Stimulated activated CD4-positive, alpha-beta T cell treated with anti-CD3 and anti-CD28 coated beads, Interleukin-12 subunit alpha, Interleukin-12 subunit beta, amount 100 ng/mL, for 48 hours (primary cell): ENCODE data around the gene TMPRSS9.

ENCODE experiments used
- DNase-seq, 3 donors: peaks; one replicate each; pipeline ENCODE4 v3.0.0-alpha.2; 2020; ENCODE audit warnings: low read depth in 2 of 3, low spot score in 1 of 3

TMPRSS9 gene

DNA sequence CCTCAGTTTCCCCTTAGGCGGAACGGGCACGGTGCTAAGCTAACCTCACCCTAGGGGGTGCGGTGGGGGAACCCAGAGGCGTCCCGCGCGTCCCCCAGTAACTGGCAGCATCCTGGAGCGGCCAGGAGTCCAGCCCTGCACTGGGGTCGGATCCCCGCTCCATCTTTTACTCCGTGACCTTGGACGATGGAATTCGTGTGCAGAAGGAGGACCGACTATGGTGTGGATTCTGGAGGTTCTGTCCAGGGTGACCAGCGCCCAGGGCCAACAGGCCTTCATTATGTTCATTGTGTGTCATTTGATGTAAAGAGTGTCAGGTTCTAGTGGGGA, 31.0 kb upstream of the TMPRSS9 start:
- DNase-seq, result no peak

DNA sequence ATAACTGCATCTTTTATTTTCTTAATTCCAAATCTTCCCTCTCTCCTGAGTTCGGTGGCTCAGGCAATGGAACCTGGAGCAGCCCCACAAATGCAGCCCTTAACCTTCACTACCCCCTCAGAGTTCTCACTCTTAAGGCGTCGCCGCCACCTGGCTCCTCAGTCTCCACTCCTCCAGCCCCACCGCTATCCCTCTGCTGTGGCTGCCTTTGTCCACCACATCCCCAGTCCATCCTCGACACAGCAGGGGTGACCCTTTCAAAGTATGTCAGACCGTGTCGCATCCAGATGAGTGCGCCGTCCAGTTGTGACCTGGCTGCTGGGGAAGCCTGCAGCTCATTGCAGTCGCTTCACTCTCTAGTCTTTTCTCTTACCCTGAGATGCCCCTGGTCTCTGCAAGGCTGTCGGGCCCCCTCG, 30.6 kb upstream of the TMPRSS9 start:
- no peak for DNase-seq

DNA sequence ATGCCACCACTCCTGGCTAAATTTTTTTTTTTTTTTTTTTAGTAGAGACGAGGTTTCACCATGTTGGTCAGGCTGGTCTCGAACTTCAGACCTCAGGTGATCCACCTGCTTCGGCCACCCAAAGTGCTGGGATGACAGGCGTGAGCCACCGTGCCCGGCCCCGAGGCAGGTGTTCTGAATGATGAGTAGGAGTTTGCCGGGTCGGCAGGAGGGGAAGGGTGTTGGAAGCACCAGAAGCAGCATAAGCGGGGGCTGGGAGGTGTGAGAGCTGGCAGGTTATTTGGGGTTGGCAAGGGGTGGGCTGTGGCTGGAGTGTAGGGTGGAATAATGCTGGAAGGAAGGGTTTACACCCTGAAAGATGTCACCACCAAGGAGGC, 29.8 kb upstream of the TMPRSS9 start:
- no peak for DNase-seq

DNA sequence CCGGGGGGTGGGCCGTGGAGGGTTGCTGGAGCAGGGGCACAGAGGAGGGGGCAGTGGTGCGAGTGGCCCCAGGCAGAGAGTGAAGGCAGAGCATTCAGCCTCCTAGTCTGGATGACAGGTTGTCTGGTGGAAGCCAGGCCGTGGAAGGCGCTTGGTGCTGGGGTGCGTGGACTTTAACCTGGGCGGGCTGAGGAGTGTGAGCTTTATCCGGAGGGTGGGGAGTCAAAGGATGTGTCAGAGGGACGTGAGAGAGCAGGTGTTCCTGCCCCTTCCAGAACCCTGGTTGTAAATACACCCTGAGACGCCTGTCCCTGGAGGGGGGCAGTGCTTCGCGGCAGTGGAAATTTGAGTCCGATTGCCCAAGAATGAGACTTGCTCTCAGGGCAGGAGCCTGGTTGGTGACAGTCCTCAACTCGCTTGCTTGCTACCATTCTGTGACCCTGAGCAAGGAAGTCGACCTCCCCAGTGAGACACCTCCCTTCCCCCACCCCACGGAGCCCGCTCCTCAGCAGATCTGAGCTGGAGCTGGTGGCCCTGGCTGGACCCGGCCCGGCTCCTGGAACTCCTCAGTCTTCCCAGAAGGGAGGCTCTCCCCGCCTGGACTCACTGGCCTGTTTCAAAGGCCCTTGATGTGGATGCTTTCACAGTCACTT, 29.3 kb upstream of the TMPRSS9 start:
- no peak for DNase-seq

DNA sequence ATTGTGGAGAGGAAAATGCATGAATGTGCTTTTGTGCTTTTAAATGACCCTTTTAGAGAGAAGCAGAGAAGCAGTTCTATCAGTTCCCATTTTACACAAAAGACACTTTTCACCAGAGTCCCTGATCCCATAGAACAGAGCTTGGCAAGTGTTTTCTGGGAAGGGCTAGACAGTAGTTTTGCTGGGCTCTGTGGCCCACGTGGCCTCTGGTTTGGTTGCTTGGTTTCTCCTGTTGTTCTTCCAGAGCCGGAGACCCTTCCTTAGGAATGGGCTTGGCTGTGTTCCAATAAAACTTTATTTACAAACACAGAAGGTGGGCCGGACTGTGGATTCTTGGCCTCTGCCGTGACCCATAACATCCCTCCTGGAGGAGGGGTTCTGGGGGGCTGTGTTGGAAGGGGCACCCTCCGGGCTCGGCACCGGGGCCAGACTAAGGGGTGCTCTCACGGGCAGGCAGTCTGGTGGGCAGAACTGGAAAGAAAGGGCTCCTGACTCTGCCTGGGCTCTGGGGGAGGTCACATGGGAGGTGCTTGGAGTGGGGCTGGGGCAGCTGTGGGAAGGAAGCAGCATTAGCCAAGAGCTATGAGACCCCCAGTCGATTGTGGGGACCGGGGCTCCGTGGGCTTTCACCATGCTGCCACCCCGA, 28.3 kb upstream of the TMPRSS9 start:
- no peak for DNase-seq

DNA sequence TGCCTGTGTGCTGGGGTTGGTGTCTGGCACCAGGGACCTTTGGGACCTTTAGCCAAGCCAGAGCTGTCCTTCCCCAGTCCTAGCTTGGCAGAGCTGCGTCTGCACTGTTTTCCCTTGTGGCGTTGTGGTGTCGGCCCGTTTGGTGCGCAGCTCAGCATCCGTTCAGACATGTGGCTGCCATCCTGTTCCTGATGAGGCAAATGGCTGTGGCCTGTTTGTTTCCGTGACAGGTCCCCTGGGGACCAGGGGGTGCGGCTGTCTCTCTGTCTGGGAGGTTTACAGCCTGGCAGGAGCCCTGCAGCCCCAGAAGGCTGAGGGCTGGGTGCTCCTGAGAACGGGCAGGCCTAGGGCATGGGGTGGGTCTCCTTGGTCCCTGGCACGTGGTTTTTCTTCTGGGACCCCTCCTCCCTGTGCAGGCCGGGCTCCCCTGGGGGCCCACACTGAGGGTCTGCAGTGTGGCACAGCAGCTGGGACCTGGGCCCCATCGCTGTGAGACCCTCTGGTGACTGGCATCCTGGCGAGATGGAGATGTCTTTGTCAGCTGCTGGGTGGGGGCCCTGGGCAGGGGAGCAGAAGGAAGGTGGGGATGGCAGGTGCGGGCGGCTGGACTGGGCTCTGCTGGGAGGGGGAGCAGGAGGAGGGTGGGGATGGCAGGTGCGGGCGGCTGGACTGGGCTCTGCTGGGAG, 27.6 kb upstream of the TMPRSS9 start:
- DNase-seq, result no peak

DNA sequence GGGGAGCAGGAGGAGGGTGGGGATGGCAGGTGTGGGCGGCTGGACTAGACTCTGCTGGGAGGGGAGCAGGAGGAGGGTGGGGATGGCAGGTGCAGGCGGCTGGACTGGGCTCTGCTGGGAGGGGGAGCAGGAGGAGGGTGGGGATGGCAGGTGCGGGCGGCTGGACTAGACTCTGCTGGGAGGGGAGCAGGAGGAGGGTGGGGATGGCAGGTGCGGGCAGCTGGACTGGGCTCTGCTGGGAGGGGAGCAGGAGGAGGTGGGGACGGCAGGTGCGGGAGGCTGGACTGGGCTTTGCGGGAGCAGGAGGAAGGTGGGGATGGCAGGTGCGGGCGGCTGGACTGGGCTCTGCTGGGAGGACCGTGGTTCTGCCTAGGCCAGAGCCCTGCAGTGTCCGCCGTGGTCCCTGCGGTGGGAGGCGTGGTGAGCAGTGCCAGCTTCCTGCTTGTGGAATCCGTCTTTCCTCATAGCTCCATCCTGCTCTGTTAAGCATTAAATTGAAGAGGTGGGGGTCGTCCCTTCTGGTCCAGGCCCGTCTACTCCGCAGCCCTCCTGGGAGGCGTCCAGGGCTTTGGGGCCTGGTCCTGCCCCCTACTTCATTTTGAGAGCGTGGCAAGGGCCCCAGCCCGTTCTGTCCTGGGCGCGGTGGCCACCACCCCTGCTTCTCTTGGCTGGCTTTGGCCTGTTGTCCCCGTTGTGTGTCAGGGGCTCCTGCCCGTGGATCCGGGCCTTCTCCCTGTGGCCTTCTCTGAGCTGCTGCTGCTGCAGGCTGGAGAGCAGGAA, 26.8 kb upstream of the TMPRSS9 start:
- DNase-seq, result no peak

DNA sequence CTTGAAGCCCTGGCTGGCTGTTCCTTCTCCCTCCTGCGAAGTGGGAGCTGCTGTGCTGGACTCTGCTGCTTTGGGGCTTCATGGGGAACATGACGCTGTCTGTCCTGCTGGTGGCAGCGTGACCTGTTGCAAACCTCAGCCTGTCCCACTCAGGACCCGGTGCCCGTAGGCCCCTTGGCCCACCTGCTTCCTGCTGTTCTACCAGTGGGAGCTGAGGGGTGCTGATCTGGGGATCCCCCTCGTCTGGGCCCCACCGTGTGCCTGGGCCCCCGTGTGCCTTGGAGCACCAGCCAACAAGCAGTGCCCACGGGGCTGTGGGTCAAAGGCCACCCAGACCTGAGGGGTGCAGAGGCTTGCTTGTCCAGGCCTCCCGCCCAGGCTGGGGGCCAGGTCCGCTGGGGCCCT, 26.3 kb upstream of the TMPRSS9 start:
- no peak for DNase-seq

DNA sequence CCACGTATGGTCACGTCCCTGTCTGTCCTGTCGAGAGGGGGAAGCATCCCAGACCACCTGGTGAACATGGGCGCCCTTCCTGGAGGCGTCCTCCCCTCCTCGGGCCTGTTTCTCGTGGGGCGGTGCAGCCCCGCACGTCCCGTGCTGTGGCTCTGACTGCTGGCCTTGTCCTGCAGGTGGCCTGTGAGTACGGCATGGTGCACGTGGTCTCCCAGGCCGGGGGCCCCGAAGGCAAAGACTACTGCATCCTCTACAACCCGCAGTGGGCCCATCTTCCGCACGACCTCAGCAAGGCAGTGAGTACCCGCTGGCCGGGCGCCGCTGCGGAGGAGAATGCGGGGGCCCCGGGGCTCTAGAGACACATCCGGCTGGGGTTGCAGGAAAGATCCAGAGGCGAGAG, 25.6 kb upstream of the TMPRSS9 start:
- no peak for DNase-seq

DNA sequence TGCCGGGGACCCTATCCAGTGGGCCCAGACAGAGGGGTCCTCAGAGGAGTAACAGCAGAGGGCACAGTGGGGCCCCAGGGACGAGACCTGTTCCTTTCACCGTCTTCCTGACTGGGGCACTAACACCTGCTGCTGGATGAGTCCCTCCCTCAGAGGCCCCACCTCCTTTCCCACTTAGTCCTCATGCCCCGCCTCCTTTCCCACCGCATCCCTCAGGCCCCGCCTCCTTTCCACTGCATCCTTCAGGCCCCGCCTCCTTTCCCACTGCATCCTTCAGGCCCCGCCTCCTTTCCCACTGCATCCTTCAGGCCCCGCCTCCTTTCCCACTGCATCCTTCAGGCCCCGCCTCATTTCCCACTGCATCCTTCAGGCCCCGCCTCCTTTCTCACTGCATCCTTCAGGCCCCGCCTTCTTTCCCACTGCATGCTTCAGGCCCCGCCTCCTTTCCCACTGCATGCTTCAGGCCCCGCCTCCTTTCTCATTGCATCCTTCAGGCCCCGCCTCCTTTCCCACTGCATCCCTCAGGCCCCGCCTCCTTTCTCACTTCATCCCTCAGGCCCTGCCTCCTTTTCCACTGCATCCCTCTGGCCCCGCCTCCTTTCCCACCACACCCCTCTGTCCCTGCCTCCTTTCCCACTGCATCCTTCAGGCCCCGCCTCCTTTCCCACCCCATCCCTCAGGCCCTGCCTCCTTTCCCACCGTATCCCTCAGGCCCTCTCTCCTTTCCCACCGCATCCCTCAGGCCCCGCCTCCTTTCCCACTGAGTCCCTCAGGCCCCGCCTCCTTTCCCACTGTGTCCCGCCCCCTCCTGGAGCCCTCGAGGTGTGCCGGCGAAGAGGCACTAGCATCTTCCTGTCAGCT, 24.8 kb upstream of the TMPRSS9 start:
- no peak for DNase-seq

DNA sequence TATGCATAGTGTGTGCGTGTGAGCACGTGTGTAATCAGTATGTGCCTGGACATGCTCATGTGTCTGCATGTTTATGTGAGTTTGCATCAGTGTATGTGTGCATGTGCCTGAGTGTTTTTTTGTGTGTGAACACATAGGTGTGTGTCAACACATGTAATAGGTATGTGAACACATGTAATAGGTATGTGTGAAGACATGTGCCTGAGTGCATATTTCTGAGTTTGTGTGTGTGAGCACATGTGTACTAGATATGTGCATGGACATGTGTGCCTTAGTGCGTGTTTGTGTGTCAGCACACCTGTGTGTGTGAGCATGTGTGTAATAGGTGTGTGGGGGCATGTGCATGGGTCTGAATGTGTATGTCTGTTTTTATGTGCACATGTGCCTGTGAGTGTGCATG, 24.2 kb upstream of the TMPRSS9 start:
- no peak for DNase-seq

DNA sequence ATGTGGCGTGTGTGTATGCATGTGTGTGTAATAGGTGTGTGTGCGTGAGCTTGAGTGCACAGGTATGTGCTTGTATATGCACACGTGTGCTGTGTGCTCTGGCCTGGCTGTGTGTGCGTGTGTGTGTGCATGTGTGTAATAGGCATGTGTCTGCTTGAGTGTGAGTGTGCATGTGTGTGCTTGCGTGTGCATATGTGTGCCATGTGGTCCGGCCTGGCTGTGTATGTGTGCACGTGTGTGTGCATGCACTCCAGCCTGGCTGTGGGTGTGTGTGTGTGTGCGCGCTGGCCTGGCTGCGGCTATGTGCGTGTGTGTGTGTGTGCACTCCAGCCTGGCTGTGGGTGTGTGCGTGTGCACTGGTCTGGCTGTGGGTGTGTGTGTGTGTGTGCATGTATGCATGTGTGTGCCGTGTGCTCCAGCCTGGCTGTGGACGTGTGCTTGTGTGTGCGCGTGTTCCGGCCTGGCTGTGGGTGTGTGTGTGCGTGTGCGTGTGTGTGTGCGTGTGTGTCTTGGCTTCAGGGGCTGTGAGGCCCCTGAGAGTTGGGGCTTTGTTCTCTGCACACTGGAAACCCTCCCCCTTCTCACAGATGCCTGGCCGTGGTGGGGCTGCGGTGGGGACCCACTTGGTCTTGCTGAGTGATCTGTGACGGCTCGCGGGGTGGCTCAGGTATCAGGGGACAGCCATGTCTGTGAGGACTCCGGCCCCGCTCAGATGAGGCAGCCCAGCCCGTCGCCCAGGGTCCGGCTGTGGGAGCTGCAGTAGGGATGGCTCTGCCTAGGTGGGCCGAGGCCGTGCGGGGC, 23.3 kb upstream of the TMPRSS9 start:
- DNase-seq, result no peak

DNA sequence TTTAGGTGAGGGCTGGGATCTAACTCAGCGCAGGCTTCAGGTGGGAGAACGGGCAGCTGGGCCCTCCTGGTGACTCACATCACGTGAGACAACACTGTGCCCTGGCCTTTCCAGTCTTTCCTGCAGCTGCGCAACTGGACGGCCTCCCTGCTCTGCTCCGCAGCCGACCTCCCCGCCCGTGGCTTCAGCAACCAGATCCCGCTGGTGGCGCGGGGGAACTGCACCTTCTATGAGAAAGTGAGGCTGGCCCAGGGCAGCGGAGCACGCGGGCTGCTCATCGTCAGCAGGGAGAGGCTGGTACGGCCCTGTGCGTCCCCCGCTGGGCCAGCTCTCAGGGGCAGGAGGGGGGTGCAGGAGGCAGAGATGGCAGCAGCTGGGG, 22.7 kb upstream of the TMPRSS9 start:
- no peak for DNase-seq

DNA sequence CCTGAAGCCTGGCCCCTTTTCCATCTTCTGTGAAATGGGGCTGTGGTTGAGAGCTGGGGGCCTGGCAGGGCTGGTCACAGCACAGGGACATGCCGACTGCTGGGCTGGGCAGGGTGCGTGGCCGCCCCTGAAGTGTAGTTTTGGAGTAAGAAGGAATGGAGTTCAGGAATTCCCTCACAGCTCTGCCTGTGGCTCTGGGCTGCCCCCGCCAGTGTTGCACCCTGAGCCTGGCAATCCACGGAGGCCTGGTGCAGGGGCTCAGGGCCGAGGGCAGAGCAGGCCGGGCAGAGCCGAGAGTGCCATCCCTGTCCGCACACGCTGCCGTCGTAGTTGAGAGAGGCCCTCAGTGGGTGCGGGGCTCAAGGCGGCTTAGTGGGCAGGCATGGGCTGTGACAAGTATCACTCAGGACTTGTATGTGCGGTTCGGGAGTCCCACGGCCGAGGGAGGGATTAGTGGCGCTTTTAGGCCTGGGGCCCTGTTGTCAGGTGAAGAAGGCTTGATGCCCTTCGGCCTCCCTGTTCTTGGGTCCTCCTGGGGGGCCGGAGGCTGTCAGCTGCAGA, 21.9 kb upstream of the TMPRSS9 start:
- DNase-seq, result no peak

DNA sequence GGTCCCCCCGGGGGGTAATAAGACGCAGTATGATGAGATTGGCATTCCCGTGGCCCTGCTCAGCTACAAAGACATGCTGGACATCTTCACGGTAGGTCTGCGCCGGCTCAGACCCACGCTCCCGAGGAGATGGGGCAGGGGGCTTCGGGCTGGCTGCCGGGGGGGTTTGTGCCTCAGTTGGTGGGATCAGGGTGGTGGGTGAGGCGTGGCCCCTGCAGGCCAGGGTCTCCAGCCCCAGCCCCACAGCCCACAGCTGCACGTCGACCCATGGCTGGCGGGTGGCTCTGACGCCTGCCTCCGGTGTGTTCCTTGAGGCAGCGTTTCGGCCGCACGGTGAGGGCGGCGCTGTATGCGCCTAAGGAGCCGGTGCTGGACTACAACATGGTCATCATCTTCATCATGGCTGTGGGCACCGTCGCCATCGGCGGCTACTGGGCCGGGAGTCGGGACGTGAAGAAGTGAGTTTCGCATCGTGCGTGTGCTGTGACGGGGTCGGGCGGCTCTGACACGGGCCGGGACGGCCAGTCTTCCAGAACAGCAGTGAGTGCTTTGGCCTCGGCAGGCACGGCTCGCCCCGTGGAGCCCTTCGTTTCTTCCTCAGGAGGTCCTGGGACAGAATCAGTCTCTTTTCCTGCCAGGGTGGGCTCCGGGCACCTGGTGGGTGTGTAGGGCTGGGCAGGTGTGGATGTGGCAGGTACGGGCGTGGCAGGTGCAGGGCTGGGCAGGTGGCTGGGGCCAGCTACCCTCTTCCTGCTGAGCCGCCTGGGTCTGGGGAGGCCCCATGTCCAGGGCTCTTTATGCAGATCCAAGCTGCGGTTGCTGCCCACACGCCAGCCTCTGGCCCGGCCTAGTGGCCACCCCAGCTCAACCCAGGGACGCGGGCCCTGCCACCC, 21.1 kb upstream of the TMPRSS9 start:
- DNase-seq, result no peak

DNA sequence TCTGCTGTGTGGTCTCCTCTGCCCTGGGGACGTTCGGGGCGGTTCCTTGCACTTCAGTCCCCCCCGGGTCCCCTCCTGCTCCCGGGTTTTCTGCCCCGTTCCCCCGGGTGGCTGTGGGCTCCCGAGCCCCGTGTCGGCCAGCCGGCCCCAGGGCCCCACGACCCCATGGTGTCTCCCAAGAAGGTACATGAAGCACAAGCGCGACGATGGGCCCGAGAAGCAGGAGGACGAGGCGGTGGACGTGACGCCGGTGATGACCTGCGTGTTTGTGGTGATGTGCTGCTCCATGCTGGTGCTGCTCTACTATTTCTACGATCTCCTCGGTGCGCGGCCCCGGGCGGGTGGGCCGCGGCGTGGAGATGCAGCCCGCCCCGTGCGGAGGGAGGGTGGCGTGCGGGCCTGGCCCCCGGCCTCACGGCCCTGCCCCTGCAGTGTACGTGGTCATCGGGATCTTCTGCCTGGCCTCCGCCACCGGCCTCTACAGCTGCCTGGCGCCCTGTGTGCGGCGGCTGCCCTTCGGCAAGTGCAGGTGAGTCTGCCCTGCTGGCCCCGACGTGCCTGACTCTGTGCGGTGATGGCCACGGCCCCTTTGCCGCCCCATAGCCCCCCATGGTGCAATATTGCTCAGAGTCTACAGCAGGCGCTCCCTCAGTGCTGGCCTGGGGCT, 20.3 kb upstream of the TMPRSS9 start:
- DNase-seq, result no peak

DNA sequence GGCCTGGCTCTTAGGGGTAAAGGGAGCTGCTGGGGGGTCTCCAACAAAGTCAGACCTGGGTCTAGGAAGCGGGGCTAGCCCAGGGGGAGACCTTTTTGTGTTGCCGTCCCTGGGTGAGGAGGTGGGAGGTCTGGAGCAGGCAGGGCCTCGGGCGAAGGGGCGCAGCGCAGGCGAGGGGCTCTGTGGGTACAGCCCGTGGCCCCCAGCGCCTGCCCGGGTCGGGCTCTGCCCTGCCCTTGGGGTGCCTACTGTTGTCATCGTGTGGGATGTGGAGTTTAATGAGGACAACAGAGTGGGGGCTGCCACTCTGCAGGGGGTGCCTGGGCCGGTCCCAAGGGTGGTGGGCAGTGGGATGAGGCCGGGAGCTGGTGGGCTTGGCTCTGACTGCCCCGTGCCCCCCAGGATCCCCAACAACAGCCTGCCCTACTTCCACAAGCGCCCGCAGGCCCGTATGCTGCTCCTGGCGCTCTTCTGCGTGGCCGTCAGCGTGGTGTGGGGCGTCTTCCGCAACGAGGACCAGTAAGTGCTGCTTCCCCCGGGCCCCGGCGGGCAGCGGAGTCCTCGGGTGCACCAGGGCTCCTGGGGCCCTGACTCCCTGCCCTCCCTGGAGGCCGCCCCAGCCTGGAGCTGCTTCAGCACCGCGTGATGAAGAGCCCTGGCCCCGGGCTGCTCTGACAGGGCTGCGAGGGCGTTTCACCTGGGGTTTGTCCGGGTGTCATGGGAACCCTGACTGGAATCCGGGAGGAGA, 19.4 kb upstream of the TMPRSS9 start:
- no peak for DNase-seq

DNA sequence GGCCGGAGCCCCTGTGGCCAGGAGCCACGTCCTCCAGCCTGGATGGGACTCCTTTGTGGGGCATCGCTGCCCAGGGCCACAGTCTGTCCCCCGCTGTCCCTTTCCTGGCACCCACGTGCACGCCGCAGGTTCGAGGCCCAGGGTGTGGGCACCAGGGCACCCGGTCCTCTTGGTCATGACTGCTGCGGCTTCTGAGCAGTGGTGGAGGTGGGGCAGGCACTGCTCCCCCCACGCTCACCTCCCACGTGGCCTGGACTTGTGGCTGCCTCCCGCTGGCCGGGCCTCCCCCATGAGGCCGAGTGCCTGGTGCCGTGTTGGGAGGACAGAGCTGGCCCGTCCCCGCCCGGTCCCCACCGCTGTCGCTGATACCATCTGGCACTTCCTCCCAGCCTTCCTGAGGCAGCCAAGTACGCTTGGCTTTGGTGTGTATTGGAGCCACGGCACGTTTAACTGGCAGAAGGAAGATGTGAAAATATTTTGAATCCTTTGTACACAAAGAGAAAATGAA, 18.8 kb upstream of the TMPRSS9 start:
- DNase-seq, result no peak
